GM18870 (cell line): ENCODE results near the gene POLR2J.
"Not testable (repeated sequence)": the region's sequence is repeated elsewhere in the genome, so short reads cannot be mapped to it uniquely, and the experiment has no call there.

ENCODE experiments used
- ATAC-seq: cut with Tn5 transposase; IDR thresholded peaks from one replicate; pipeline ENCODE4 v1.9.1; 2021; ENCODE audit warnings: moderate library complexity; ENCODE audit not compliant: unreplicated experiment

Gene POLR2J

GRCh38 chr7:102467581-102468477 lies 10.9 kb downstream of the POLR2J start:
- no peak for ATAC-seq

- no peak for ATAC-seq
These were observed 12.6 kb downstream of the POLR2J start for GRCh38 chr7:102466097-102466496.

- peak; percentile 67 for ATAC-seq
These were observed 14.0 kb downstream of the POLR2J start, which contains the start of the genes ALKBH4 and LRWD1 for GRCh38 chr7:102464577-102465280. Gene ALKBH4 (minus strand): TSS chr7:102464863. CDS start chr7:102464836, 27 bp downstream. Gene LRWD1 (plus strand): TSS chr7:102464984. CDS start chr7:102465081, 97 bp downstream.

GRCh38 chr7:102463841-102464576 lies 14.7 kb downstream of the POLR2J start:
- peak; percentile 2 for ATAC-seq

- no peak for ATAC-seq
These were observed 18.3 kb downstream of the POLR2J start for GRCh38 chr7:102460467-102460866.

- ATAC-seq = no peak
These were observed 19.4 kb downstream of the POLR2J start for GRCh38 chr7:102459221-102459844.

- no peak for ATAC-seq
These were observed 21.3 kb downstream of the POLR2J start for GRCh38 chr7:102457352-102457924.

- ATAC-seq = no peak
These were observed 22.4 kb downstream of the POLR2J start for GRCh38 chr7:102456327-102456726.

- no peak for ATAC-seq
These were observed 23.1 kb downstream of the POLR2J start for GRCh38 chr7:102455596-102455995.

GRCh38 chr7:102454932-102455331 lies 23.8 kb downstream of the POLR2J start:
- ATAC-seq = not testable (repeated sequence)

- no peak for ATAC-seq
These were observed 24.3 kb downstream of the POLR2J start for GRCh38 chr7:102454468-102454867.

- ATAC-seq = no peak
These were observed 25.4 kb downstream of the POLR2J start for GRCh38 chr7:102453319-102453718.

- no peak for ATAC-seq
These were observed 26.3 kb downstream of the POLR2J start for GRCh38 chr7:102452451-102452850.

GRCh38 chr7:102451371-102452054 lies 27.2 kb downstream of the POLR2J start:
- ATAC-seq = no peak

- no peak for ATAC-seq
These were observed 28.5 kb downstream of the POLR2J start for GRCh38 chr7:102450242-102450641.

- ATAC-seq = no peak
These were observed 29.6 kb downstream of the POLR2J start for GRCh38 chr7:102449136-102449535.

GRCh38 chr7:102447311-102447710 lies 31.4 kb downstream of the POLR2J start:
- no peak for ATAC-seq

GRCh38 chr7:102446387-102447156 lies 32.1 kb downstream of the POLR2J start:
- no peak for ATAC-seq

- ATAC-seq = no peak
These were observed 33.0 kb downstream of the POLR2J start for GRCh38 chr7:102445674-102446071.
